NT2/D1 (cell line): ENCODE measurements around the gene BBS9.

Source experiments
- YY1 ChIP-seq: IDR thresholded peaks from 2 replicates; pipeline ENCODE4 v1.6.1; 2011; ENCODE audit not compliant: insufficient read length, insufficient read depth
- ZNF274 ChIP-seq: IDR thresholded peaks from 2 replicates; pipeline ENCODE4 v1.6.1; 2011; ENCODE audit warnings: mild to moderate bottlenecking, low read depth, low read length

DNA sequence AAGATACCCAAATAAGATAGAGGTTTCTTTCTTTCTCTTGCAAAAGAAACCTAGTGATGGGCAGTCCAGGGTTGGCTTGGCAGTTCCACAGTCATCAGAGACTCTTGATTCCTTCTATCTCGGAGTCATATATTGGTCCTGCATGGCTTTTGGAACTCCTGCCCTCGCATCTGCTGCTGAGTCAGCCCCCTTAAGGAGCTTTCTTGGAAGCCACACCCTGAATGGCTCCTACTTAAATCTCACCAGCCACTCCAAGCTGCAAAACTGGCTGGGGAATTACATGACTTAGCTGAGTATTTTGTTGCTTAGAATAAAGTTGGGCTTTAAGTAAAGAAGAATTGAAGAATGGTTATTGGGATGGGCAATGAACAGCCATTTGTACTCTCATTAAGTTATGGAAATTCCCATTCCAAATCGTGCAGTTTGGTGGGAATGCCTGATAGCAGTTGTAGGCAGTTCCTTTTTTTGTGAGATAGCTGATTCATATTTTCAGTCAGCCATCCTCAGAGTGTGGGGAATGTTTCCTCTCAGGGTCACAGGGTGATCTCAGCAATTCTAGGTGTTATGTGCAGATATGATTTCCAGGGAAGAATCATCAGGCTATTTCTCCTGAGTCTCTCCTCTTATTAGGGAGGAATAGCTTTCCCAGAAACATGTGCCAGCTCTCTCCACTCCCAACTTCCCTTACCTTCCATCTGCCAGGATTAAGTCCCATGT lies 209.9 kb downstream of the BBS9 start:
- TF ChIP-seq ZNF274 (no peak), YY1 (no peak)
